GM19455 (cell line): Measurements from ENCODE around the gene PRAC2.

Experiments
- ATAC-seq: cut with Tn5 transposase; IDR thresholded peaks from one replicate; pipeline ENCODE4 v1.9.1; 2021; ENCODE audit not compliant: unreplicated experiment

The PRAC2 gene

DNA sequence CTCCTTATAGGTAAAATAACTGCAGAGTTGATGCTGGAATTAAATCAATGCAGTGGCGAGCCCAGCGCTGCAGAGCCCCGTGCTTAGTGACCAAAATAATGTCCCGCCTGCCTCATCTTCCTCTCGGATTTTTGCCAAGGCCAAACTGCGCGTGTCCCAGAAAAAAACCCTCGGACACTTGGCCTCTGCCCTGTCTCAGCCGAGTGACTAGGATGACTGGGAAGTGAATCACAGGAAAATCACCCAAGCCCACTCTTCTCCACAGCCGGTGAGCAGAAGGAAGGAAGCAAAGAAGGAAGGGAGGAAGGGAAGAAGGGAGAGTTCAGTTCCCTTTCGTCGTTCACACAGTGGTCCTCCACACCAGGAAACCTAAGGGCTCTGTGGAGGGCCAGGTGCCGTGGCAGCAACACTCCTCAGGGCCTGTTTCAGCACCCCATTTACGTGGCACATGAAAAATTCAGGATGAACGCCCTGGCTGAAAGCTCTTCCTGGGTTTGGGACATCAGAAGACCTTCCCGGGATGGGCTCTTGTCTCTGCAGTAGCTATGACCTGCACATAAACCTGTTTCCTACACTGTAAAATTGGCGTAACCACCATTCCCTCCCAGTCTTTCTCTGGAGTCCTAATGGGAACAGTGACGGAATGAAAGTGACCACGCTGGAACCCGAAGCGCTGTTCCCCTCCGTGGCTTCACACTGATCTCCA lies 31.0 kb downstream of the PRAC2 start:
- no peak for ATAC-seq

DNA sequence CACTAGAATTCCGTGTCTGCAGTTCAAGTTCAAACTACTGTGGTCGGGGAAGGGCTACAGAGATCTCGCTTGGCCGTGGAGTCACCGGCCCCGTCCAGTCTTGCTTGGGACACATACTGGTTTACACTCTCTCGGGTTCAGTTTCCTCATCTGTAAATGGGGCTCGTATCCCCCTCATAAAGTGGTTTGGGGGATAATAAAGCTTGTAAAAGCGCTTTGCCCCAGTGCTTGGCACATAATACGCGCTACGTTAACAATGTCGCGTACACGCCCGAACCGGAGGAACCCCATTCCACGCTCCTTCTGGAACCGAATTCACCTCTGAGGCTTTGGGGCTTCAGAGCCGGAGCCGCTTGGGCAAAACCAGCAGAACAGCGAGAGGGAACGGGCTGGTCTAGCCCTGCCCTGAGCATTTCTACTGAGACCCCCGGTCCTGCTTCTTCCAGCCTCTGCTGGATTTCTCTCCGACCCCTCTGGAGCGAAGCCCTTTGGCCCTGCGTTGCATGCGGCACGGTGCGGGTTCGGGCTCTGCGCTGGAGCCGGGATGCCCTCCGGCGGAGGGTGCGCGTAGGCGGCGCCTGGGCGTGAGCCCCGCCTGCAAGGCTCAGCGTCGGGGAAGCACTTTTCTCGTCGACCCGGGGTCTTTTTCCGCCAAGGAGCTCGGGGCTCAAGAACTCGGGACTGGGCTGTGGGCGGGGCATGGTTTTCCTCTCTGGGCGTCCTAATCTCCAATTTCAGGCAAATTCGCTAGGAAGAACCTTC lies 31.7 kb downstream of the PRAC2 start:
- ATAC-seq = no peak

- no peak for ATAC-seq
These were observed 32.4 kb downstream of the PRAC2 start for GRCh38 chr17:48755356-48755755.

DNA sequence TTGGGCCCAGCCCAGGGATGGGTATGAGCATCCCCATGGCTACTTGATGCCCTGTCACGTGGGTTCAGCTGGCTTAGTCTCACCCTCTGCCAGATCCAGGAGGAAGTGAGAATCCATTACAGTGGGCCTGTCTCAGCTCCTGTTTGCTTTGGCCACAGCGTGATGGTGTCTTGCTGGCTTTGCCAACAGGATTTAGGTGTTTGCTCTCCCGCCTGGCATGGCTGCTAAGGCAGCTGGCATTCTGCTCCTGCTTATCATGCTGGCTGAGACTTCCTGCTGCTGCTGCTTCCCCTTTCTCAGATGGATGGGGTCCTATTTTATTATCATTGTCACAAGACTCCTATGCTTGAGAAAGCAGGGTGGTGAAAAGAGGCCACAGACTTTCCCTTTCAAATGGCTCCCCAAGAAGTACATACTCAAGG lies 33.9 kb downstream of the PRAC2 start:
- no peak for ATAC-seq

- no peak for ATAC-seq
These were observed 34.6 kb downstream of the PRAC2 start for GRCh38 chr17:48757524-48757961.

GRCh38 chr17:48759288-48759687 lies 36.3 kb downstream of the PRAC2 start:
- ATAC-seq = no peak

GRCh38 chr17:48760411-48760810 lies 37.4 kb downstream of the PRAC2 start:
- ATAC-seq = no peak

DNA sequence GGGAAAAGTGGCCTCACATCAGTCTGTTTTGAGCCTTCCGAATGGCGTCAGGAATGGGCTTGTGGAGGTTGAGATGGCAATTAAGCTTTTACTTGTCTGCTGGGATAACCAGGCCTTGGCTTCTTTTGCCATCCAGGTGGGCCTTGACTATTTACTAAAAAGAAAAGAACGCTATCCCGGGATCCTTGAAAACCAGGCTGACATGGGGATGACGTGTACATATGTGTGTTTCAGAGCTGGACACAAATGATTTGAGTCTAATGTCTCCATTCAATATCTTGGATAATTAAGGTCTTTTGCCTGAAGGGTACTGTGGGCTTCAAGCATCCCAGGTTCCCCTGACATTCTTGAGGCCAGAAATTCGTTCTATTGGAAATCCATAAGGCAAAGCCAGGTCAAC lies 38.1 kb downstream of the PRAC2 start:
- no peak for ATAC-seq

- ATAC-seq = no peak
These were observed 44.3 kb downstream of the PRAC2 start for GRCh38 chr17:48767263-48767774.

- ATAC-seq = no peak
These were observed 46.2 kb downstream of the PRAC2 start for GRCh38 chr17:48769009-48769675.

GRCh38 chr17:48770954-48771353 lies 48.0 kb downstream of the PRAC2 start:
- no peak for ATAC-seq

- no peak for ATAC-seq
These were observed 50.3 kb downstream of the PRAC2 start for GRCh38 chr17:48773245-48773644.
